ENCODE results near the gene CISD3. TPM values are rescaled to one million over a fixed set of nuclear protein-coding genes. Genes with fewer than 3 reads are reported as not detected.

CISD3 gene
- total RNA-seq, 4 donors from 2014 or later, result 6.8 to 12.7 (median 10.1) TPM

DNA sequence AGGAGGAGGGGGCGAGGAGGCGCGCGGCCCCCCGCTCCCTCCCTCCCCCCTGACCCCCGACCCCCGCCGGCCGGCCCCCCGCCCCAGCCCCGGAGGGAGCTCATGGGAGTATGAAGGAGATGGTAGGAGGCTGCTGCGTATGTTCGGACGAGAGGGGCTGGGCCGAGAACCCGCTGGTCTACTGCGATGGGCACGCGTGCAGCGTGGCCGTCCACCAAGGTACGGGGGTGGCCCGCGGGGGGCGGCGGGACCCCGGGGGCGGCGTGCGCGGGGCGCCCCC is 24.7 kb upstream of the CISD3 start:
- Histone ChIP-seq H3K9me3 (no peaks in the 10 kb centered on the region), H3K4me3 (peak overlapping the region; percentile 85), H3K27me3 (no peaks in the 10 kb centered on the region), H3K27ac (peak overlapping the region; percentile 90), H3K4me1 (peaks cover 69% of the 10 kb centered on the region), H3K36me3 (peaks cover 9% of the 10 kb centered on the region)
- no peak for TF ChIP-seq EP300 (IDR thresholded peaks at IDR 0.05)
- TF ChIP-seq, protein P1, sequence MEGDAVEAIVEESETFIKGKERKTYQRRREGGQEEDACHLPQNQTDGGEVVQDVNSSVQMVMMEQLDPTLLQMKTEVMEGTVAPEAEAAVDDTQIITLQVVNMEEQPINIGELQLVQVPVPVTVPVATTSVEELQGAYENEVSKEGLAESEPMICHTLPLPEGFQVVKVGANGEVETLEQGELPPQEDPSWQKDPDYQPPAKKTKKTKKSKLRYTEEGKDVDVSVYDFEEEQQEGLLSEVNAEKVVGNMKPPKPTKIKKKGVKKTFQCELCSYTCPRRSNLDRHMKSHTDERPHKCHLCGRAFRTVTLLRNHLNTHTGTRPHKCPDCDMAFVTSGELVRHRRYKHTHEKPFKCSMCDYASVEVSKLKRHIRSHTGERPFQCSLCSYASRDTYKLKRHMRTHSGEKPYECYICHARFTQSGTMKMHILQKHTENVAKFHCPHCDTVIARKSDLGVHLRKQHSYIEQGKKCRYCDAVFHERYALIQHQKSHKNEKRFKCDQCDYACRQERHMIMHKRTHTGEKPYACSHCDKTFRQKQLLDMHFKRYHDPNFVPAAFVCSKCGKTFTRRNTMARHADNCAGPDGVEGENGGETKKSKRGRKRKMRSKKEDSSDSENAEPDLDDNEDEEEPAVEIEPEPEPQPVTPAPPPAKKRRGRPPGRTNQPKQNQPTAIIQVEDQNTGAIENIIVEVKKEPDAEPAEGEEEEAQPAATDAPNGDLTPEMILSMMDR (IDR thresholded peaks at IDR 0.05), result no peak
- no peak for TF ChIP-seq POLR2A (IDR thresholded peaks at IDR 0.05)
- TF ChIP-seq POLR2AphosphoS5 (IDR thresholded peaks at IDR 0.05), result no peak
- no peak for DNase-seq (ENCODE audit: low spot score in 2 of 2)
- 0% methylated on average over 11 of the region's 32 CpGs for WGBS

DNA sequence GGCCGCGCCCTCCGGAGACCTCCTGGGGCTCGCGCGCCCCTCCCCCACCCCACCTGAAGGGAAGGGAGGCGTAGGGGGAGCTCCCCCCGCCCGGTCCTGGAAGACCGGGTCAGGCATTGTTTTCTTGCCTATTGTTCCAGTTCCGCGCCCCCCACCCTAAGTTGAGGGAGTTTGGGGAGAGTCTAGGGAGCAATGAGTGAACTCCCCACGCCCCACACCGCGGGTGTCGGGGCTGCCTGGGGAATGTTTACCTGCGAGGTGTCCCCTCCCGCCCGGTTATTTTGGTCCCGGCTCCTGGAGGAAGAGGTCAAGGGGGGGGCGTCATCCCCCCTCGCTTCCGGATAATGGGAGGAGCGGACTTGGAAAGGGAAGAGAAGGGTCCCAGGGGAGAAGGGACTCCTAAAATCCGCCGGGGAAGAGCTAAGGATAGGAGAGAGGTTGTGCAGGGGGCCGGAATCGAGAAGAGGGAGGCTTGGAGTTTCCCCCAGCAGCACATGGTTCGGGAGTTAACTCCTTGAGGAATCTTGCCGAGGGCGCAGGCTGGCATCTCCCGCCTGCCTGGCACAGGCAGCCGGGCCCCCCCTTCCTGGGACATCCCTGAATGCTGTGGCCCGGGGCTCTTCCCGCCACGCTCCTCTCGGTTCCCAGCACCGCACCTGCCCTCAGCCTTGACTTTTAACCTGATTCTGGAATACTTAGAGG is 24.2 kb upstream of the CISD3 start:
- Histone ChIP-seq H3K4me1 (peaks cover 68% of the 10 kb centered on the region), H3K9me3 (no peaks in the 10 kb centered on the region), H3K4me3 (peak overlapping the region; percentile 85), H3K27ac (peak overlapping the region; percentile 90), H3K36me3 (peaks cover 10% of the 10 kb centered on the region), H3K27me3 (no peaks in the 10 kb centered on the region)
- peak in 1 of 2 donors; percentile 82 for DNase-seq (ENCODE audit: low spot score in 2 of 2)
- 0% methylated on average over 30 of the region's 38 CpGs for WGBS
- TF ChIP-seq POLR2A (IDR thresholded peaks at IDR 0.05) (no peak), POLR2AphosphoS5 (IDR thresholded peaks at IDR 0.05) (no peak), EP300 (IDR thresholded peaks at IDR 0.05) (no peak)
- TF ChIP-seq, protein P1 (IDR thresholded peaks at IDR 0.05), result no peak

DNA sequence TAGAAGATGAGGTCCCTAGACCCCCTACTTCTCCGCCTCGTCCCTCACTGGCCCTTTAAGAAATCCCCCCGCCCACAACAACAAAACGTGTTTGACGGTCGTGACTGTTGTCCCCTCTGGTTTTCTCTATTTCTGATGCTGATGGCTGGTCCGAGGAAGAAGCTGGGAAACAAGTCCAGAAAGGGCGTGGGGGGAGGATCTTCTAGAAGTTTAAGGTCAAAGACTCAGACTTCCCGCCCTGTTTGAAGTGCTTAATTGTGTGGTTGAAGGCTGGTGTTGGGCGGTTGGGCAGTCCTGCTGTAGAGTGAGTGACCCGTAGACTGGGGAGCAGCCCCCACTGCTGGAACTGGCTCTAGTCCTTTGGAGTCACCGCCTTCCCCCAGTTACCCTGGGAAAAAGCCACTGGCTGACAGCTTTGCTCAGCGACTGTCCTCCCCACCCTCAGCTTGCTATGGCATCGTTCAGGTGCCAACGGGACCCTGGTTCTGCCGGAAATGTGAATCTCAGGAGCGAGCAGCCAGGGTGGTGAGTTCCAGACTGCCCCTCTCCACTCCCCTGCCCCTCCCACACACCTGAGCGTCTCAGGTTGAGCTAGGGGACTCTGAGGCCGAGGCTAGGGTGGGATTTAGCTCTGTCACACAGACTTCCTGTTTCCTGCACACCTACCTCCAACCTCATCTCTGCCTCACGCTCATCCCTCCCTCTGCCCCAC is 23.5 kb upstream of the CISD3 start:
- TF ChIP-seq POLR2AphosphoS5 (IDR thresholded peaks at IDR 0.05) (no peak), EP300 (IDR thresholded peaks at IDR 0.05) (no peak), POLR2A (IDR thresholded peaks at IDR 0.05) (no peak)
- TF ChIP-seq, protein P1 (IDR thresholded peaks at IDR 0.05), result no peak
- 7% methylated on average over 17 of the region's 20 CpGs for WGBS
- Histone ChIP-seq H3K9me3 (no peaks in the 10 kb centered on the region), H3K36me3 (peaks cover 16% of the 10 kb centered on the region), H3K4me3 (peak overlapping the region; percentile 85), H3K27ac (peak overlapping the region; percentile 90), H3K4me1 (peaks cover 61% of the 10 kb centered on the region), H3K27me3 (no peaks in the 10 kb centered on the region)
- no peak for DNase-seq (ENCODE audit: low spot score in 2 of 2)

DNA sequence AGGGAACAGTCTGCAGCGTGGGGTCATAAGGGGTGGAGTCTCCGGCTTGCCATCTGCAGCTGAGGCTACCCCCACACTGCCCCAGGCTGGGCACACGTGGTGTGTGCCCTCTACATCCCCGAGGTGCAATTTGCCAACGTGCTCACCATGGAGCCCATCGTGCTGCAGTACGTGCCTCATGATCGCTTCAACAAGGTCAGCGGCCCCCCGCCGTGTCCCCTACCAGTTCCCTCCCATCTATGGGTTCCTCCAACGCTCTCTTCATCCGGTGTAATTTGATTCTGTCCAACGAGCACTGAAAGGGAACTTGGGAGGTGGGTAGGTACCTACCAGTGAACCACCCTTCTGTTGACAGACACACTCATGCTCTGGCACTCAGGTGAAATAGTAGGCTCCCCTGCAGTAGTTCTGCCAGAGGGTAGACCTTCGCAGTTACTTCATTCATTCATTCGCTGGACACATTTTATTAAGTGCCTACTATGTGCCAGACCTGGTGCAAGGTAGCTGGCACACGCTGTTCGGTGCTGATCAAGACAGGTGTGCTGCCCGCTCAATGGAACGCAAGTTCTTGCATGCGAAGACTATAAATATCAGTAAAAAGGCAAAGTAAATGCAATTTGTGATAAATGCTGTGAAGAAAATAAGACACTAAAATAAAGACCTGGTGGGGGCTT is 22.3 kb upstream of the CISD3 start:
- Histone ChIP-seq H3K9me3 (no peaks in the 10 kb centered on the region), H3K4me1 (peaks cover 53% of the 10 kb centered on the region), H3K27ac (no peak overlapping the region), H3K27me3 (no peaks in the 10 kb centered on the region), H3K36me3 (peaks cover 27% of the 10 kb centered on the region), H3K4me3 (no peak overlapping the region)
- no peak for TF ChIP-seq POLR2A (IDR thresholded peaks at IDR 0.05)
- TF ChIP-seq, protein P1 (IDR thresholded peaks at IDR 0.05), result no peak
- TF ChIP-seq POLR2AphosphoS5 (IDR thresholded peaks at IDR 0.05), result no peak
- no peak for TF ChIP-seq EP300 (IDR thresholded peaks at IDR 0.05)
- DNase-seq (ENCODE audit: low spot score in 2 of 2), result no peak
- WGBS, result 79% methylated on average over 21 of the region's 21 CpGs
